Ishikawa (cell line): ENCODE results near the gene UBE2D3.

Experiments used
- CEBPB ChIP-seq: IDR thresholded peaks from 2 replicates; pipeline ENCODE4 v1.6.1; 2012
- CREB1 ChIP-seq: IDR thresholded peaks from 2 replicates; pipeline ENCODE4 v1.6.1; 2012; ENCODE audit warnings: low read depth
- EGR1 ChIP-seq: IDR thresholded peaks from 2 replicates; pipeline ENCODE4 v1.6.1; 2012
- EP300 ChIP-seq: IDR thresholded peaks from 2 replicates; pipeline ENCODE4 v1.6.1; 2012; ENCODE audit warnings: borderline replicate concordance
- FOXM1 ChIP-seq: IDR thresholded peaks from 2 replicates; pipeline ENCODE4 v1.6.1; 2012; ENCODE audit warnings: low read depth, borderline replicate concordance
- NFIC ChIP-seq: IDR thresholded peaks from 2 replicates; pipeline ENCODE4 v1.6.1; 2012
- RAD21 ChIP-seq: IDR thresholded peaks from 2 replicates; pipeline ENCODE4 v1.6.1; 2012; ENCODE audit warnings: low read depth
- TAF1 ChIP-seq: IDR thresholded peaks from 2 replicates; pipeline ENCODE4 v1.6.1; 2012; ENCODE audit warnings: low read depth, mild to moderate bottlenecking
- TCF12 ChIP-seq: IDR thresholded peaks from 2 replicates; pipeline ENCODE4 v1.6.1; 2012; ENCODE audit warnings: low read depth
- TEAD4 ChIP-seq: IDR thresholded peaks from 2 replicates; pipeline ENCODE4 v1.6.1; 2012
- USF1 ChIP-seq: IDR thresholded peaks from 2 replicates; pipeline ENCODE4 v1.6.1; 2012
- YY1 ChIP-seq: IDR thresholded peaks from 2 replicates; pipeline ENCODE4 v1.6.1; 2012; ENCODE audit warnings: low read depth
- ZBTB7A ChIP-seq: IDR thresholded peaks from 2 replicates; pipeline ENCODE4 v1.6.1; 2012; ENCODE audit warnings: low read depth
- TF ChIP-seq, protein P1 (sequence below): IDR thresholded peaks from 2 replicates; pipeline ENCODE4 v1.6.1; 2012; ENCODE audit warnings: low read depth, mild to moderate bottlenecking
- TF ChIP-seq, protein P2 (sequence below): IDR thresholded peaks from 2 replicates; pipeline ENCODE4 v1.6.1; 2012

The UBE2D3 gene

GRCh38 chr4:102862747-102863146 is 35.4 kb upstream of the UBE2D3 start:
- TF ChIP-seq TAF1 (no peak), EGR1 (no peak), EP300 (no peak), FOXM1 (no peak), CEBPB (no peak), RAD21 (no peak), CREB1 (no peak), YY1 (no peak), NFIC (no peak), USF1 (no peak), TCF12 (no peak), ZBTB7A (no peak)
- TF ChIP-seq, protein P1, sequence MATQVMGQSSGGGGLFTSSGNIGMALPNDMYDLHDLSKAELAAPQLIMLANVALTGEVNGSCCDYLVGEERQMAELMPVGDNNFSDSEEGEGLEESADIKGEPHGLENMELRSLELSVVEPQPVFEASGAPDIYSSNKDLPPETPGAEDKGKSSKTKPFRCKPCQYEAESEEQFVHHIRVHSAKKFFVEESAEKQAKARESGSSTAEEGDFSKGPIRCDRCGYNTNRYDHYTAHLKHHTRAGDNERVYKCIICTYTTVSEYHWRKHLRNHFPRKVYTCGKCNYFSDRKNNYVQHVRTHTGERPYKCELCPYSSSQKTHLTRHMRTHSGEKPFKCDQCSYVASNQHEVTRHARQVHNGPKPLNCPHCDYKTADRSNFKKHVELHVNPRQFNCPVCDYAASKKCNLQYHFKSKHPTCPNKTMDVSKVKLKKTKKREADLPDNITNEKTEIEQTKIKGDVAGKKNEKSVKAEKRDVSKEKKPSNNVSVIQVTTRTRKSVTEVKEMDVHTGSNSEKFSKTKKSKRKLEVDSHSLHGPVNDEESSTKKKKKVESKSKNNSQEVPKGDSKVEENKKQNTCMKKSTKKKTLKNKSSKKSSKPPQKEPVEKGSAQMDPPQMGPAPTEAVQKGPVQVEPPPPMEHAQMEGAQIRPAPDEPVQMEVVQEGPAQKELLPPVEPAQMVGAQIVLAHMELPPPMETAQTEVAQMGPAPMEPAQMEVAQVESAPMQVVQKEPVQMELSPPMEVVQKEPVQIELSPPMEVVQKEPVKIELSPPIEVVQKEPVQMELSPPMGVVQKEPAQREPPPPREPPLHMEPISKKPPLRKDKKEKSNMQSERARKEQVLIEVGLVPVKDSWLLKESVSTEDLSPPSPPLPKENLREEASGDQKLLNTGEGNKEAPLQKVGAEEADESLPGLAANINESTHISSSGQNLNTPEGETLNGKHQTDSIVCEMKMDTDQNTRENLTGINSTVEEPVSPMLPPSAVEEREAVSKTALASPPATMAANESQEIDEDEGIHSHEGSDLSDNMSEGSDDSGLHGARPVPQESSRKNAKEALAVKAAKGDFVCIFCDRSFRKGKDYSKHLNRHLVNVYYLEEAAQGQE = no peak
- TF ChIP-seq, protein P2, sequence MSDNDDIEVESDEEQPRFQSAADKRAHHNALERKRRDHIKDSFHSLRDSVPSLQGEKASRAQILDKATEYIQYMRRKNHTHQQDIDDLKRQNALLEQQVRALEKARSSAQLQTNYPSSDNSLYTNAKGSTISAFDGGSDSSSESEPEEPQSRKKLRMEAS = no peak

- no peak for TF ChIP-seq TEAD4
- TF ChIP-seq FOXM1 = no peak
- TF ChIP-seq TAF1 = no peak
- TF ChIP-seq ZBTB7A = no peak
- TF ChIP-seq RAD21 = no peak
- TF ChIP-seq, protein P1 = no peak
- TF ChIP-seq CREB1 = no peak
- TF ChIP-seq, protein P2 = no peak
- no peak for TF ChIP-seq EP300
- TF ChIP-seq EGR1 = no peak
- no peak for TF ChIP-seq NFIC
- TF ChIP-seq USF1 = no peak
- TF ChIP-seq TCF12 = no peak
- no peak for TF ChIP-seq CEBPB
Measured at GRCh38 chr4:102862016-102862415, 34.7 kb upstream of the UBE2D3 start.

DNA sequence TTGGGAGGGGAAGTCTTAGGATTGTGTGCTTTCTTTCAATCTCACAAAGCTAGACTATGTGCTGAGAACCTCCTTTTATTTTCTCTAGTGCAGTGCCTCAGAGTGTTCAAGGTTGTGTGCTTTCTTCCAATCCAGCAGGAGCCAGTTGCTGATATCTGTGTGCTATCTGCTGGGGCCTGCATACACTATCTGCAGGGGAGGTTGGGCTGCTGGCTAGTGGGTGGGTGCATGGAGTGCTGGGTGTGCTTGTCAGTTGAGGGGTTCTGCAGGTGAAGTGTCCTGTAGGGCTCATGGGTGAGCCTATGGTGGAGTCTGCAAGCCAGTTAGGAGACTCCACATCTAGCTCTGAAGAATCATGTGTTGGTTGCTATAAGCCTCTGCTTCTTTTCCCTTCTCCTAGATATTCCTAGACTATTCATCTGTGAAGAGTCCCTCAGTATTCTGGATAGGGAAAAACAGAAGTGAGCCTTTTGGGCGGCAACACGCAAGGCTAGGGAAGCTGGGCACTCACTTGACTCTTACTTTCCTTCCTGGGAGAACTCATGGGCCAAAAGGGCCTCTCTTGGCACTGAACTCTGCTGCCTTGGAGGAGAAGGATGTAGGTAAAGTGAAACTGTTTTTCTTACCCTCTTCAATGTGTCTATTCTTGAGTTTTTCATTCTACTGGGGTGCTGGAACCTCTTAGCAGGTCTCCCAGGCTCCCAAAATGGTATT is 33.4 kb upstream of the UBE2D3 start:
- no peak for TF ChIP-seq CEBPB
- no peak for TF ChIP-seq TCF12
- TF ChIP-seq USF1 = no peak
- TF ChIP-seq NFIC = no peak
- no peak for TF ChIP-seq TEAD4
- TF ChIP-seq FOXM1 = no peak
- no peak for TF ChIP-seq ZBTB7A
- TF ChIP-seq RAD21 = no peak
- TF ChIP-seq, protein P1 = no peak
- TF ChIP-seq CREB1 = no peak

DNA sequence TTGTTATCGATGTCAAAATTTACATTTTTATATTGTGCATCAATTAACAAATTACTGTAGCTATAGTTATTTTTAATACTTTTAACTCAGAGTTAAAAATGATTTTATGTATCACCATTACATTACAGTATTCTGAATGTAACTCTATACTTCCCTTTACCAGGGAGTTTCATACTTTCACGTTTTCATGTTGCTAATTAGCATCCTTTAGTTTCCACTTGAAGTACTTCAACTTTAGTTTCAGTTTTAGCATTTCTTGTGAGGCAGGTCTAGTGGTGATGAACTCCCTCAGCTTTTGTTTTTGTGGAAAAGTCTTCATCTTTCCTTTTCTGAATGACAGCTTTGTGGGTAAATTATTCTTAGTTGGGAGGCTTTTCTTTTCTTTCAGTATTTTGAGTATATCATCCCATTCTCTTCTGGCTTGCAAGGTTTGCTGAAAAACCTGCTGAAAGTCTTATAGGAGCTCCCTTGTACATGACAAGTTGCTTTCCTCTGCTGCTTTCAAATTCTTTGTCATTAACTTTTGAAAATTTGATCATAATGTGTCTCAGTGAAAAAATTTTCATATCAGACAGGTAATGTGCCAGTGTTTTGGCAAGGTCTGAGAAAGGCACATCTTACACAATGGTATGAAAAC is 31.6 kb upstream of the UBE2D3 start:
- TF ChIP-seq EGR1 (no peak), USF1 (no peak), CREB1 (no peak), YY1 (no peak), EP300 (no peak), NFIC (no peak), TEAD4 (no peak), ZBTB7A (no peak), TAF1 (no peak), RAD21 (no peak), TCF12 (no peak), CEBPB (no peak), FOXM1 (no peak)
- TF ChIP-seq, protein P1 = no peak
- TF ChIP-seq, protein P2 = no peak
